ENCODE measurements around the gene RXFP1.

DNA sequence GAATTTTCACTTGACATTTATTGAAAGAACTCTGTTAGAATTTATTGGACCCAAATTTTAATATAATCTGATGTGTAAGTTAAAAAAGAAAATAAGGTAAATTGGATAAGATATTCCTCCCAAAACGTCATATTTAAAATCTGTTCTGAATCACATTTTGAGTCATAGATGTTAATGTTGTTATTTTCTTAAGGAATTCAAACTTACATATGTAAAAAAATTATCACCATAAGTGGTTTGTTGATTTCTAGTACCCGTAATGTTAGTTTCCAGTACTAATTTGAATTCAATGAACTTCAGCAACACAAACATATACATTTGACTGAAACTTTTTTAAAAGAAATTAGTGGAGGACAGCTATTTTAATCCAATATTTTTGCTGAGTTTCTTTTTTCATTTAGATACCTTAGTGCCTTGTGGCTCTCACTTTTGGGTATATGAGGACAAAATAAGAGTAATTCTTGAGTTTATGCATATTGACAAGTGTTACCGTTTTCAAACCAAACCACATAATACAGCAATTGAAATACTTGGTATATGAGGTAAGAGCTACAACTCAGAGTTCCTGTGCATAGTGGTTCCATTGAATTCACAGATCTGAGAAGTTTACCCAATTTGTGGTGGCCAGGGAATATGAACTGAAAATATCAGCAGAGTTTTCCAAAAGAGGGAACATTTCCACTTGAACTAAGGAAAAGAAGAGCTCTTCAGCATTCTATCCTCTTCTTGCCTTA lies 78.2 kb downstream of the RXFP1 start:
- TF ChIP-seq MAX (CRISPR knock-in tag; IDR thresholded peaks at IDR 0.05): no peak
- TF ChIP-seq, protein P1, sequence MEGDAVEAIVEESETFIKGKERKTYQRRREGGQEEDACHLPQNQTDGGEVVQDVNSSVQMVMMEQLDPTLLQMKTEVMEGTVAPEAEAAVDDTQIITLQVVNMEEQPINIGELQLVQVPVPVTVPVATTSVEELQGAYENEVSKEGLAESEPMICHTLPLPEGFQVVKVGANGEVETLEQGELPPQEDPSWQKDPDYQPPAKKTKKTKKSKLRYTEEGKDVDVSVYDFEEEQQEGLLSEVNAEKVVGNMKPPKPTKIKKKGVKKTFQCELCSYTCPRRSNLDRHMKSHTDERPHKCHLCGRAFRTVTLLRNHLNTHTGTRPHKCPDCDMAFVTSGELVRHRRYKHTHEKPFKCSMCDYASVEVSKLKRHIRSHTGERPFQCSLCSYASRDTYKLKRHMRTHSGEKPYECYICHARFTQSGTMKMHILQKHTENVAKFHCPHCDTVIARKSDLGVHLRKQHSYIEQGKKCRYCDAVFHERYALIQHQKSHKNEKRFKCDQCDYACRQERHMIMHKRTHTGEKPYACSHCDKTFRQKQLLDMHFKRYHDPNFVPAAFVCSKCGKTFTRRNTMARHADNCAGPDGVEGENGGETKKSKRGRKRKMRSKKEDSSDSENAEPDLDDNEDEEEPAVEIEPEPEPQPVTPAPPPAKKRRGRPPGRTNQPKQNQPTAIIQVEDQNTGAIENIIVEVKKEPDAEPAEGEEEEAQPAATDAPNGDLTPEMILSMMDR (IDR thresholded peaks at IDR 0.05): no peak
- TF ChIP-seq USF1 (CRISPR knock-in tag; IDR thresholded peaks at IDR 0.05): no peak
- no peak for TF ChIP-seq TEAD4 (CRISPR knock-in tag; IDR thresholded peaks at IDR 0.05)
- TF ChIP-seq FOXJ3 (CRISPR knock-in tag; IDR thresholded peaks at IDR 0.05; ENCODE audit: borderline replicate concordance): no peak
- TF ChIP-seq SP1 (CRISPR knock-in tag; conservative IDR thresholded peaks at IDR 0.05): no peak
- no peak for TF ChIP-seq ELF4 (CRISPR knock-in tag; IDR thresholded peaks at IDR 0.05; ENCODE audit: low read depth)
- no peak for TF ChIP-seq KAT7 (CRISPR knock-in tag; IDR thresholded peaks at IDR 0.05; ENCODE audit: borderline replicate concordance)
- no peak for TF ChIP-seq ATF1 (CRISPR knock-in tag; IDR thresholded peaks at IDR 0.05)
- no peak for TF ChIP-seq ZNF416 (CRISPR knock-in tag; IDR thresholded peaks at IDR 0.05)
- TF ChIP-seq JAZF1 (CRISPR knock-in tag; IDR thresholded peaks at IDR 0.05): no peak
- TF ChIP-seq, protein P2, sequence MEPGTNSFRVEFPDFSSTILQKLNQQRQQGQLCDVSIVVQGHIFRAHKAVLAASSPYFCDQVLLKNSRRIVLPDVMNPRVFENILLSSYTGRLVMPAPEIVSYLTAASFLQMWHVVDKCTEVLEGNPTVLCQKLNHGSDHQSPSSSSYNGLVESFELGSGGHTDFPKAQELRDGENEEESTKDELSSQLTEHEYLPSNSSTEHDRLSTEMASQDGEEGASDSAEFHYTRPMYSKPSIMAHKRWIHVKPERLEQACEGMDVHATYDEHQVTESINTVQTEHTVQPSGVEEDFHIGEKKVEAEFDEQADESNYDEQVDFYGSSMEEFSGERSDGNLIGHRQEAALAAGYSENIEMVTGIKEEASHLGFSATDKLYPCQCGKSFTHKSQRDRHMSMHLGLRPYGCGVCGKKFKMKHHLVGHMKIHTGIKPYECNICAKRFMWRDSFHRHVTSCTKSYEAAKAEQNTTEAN (CRISPR knock-in tag; IDR thresholded peaks at IDR 0.05): no peak

Data from WTC11 (cell line).